ENCODE data around the gene NUP85. TPM values are rescaled to one million over a fixed set of nuclear protein-coding genes. Genes with fewer than 3 reads are reported as not detected.

The NUP85 gene
- total and polyA plus RNA-seq, 2 experiments from 2014 or later = 59.4 to 114 TPM

GRCh38 chr17:75242461-75243042, 37.1 kb downstream of the NUP85 start (continued):
- TF ChIP-seq CTCF (conservative IDR thresholded peaks at IDR 0.05; ENCODE audit: low read depth in 2 of 2) = no peak
- no peak for TF ChIP-seq REST (IDR thresholded peaks at IDR 0.05; ENCODE audit: unreplicated experiment)
- no peak for TF ChIP-seq STAT1 (IDR thresholded peaks at IDR 0.05; ENCODE audit: unreplicated experiment)
- TF ChIP-seq CREB1 (CRISPR knock-in tag; IDR thresholded peaks at IDR 0.05; ENCODE audit: low read depth) = no peak
- no peak for TF ChIP-seq ZNF331 (CRISPR knock-in tag; IDR thresholded peaks at IDR 0.05; ENCODE audit: low read depth)

GRCh38 chr17:75244133-75244866, 38.8 kb downstream of the NUP85 start:
- Mint-ChIP-seq H3K4me1 (peaks cover 7% of the 10 kb centered on the region; the same call in 2 of the 3 replicates), H3K36me3 (ENCODE audit: low read depth) (peaks cover 51% of the 10 kb centered on the region), H3K27ac (no peak overlapping the region), H3K4me3 (no peak overlapping the region), H3K9me3 (no peaks in the 10 kb centered on the region), H3K27me3 (ENCODE audit: insufficient read depth, low read depth, poor library complexity) (peaks cover 12% of the 10 kb centered on the region)
- H2AFZ ChIP-seq = no peak overlapping the region
- peaks cover 11% of the 10 kb centered on the region; the same call in 1 of the 2 replicates for H3K36me3 ChIP-seq (ENCODE audit: insufficient read depth)
- peaks cover 17% of the 10 kb centered on the region for H3F3A ChIP-seq (replicated peaks; ENCODE audit: low read depth)
- no peak for ATAC-seq
- H3K79me2 ChIP-seq (replicated peaks; ENCODE audit: insufficient read depth) = peaks cover 22% of the 10 kb centered on the region
- H4K20me1 ChIP-seq (replicated peaks; ENCODE audit: insufficient read depth) = no peaks in the 10 kb centered on the region; the same call in 1 of the 2 replicates
- no peak overlapping the region for H3K4me2 ChIP-seq
- no peak overlapping the region for H3K27ac ChIP-seq (ENCODE audit: low read depth)
- no peaks in the 10 kb centered on the region for H3K27me3 ChIP-seq (ENCODE audit: insufficient read depth)
- no peak for DNase-seq (ENCODE audit: low spot score)
- no peak overlapping the region for H3K4me3 ChIP-seq
- H3K9me2 ChIP-seq (ENCODE audit: insufficient read depth) = no peaks in the 10 kb centered on the region
- H3K4me1 ChIP-seq (ENCODE audit: insufficient read depth) = 0 out of 2 replicates have a peak, but pooled peaks cover 2% of the 10 kb centered on the region
- TF ChIP-seq EZH2 (IDR thresholded peaks at IDR 0.05; ENCODE audit: low read depth, unreplicated experiment) = no peak
- TF ChIP-seq JUNB (IDR thresholded peaks at IDR 0.05; ENCODE audit: unreplicated experiment) = no peak
- no peak for TF ChIP-seq ETS1 (IDR thresholded peaks at IDR 0.05)
- TF ChIP-seq ZNF331 (CRISPR knock-in tag; IDR thresholded peaks at IDR 0.05; ENCODE audit: low read depth) = no peak
- TF ChIP-seq ZNF462 (CRISPR knock-in tag; IDR thresholded peaks at IDR 0.05) = no peak

All from GM23338 (cell line).